Measurements from ENCODE around the gene KCNJ12. TPM values are rescaled to one million over a fixed set of nuclear protein-coding genes. Genes with fewer than 3 reads are reported as not detected.

The KCNJ12 gene
- total and polyA plus RNA-seq, 2 of the 4 experiments (the other 2 are of a cell fraction): under 0.01 to 0.10 TPM

DNA sequence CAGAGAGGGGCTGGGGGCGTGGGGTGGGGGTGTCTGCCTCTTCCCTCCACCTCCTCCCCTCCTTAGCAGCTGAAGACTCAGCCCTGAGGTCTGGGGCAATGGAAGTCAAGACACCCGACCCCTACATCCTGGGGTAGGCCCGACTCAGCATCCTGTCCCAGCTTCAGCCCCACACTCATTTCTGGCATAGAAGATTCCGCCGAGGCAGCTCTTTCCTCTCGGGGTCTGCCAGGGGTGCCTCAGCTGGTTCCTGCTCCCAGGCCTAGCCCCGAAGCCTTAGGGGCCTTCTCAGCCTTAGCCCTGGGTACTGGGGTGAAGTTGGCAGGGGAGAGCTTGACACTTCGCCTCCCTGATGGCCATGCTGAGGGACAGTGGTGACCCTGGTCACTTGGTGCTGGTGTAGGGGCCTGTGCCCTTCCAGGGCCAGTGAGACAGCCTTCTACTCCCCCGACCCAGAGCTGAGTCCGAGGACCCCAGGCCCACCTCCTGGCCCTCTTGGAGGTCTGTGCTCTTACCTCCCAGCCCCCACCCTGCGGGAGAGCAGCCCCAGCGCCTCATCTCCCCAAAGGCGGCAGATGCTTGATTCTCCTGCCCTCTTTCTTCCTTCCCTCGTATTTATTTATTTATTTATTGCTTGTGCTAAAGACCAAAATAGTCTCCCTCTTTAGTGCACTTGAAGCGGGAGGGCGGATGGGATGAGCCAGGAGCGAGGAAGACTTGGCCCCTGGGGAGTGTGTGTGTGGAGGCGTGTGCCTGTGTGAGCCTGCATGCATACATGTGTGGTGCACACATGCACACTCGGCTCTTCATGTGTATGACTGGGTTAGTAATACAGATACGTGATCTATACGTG is 42.5 kb downstream of the KCNJ12 start (continued):
- no peak for TF ChIP-seq CHD1 (IDR thresholded peaks at IDR 0.05; ENCODE audit: low read depth, low read length)

DNA sequence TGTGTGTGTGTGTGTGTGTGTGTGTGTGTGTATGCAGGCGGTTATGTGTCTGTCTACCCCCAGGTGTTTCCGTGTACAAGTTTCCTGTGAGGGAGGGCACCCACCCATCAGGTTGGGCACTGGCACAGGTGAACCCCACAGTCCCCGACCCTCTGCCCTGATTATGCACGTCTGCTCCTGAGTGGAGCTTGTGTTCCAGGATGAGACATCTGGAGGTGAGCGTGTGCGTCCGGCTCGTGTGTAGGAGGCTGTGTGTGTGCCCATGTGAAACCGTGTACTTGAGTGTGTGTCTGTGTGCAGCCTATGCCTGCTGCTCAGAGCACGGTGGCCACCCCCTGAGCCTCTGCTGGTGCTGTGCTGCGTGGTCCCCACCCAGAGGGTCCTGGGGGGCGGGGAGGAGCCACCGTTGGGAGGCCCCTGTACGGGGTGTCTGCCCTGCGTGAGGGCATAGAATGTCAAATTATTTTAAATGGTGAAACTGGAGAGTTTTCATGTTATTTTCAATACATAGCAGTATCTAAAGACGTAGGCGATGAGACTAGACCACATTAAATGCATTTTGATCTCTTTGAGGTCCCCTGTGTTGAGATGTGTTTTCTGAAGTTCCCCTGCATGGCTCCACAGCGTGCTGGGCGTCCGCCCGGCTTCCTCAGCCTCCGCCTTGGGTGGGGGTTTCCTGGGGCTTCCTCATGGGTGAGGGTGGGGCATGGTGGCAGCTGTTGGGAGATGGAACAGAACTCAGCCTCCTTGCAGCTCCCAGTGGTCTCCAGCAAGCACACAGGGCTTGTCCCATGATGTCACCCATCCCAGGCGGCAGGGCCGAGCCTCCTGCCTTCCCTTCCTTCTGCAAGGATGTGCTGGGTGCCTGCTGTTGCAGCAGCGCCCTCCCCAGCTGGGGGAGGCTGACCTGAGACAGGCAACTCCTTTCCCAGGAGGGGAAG is 43.4 kb downstream of the KCNJ12 start:
- H3K4ac ChIP-seq (ENCODE audit: low read depth, low read length): no peak overlapping the region
- no peak overlapping the region for H2BK15ac ChIP-seq (ENCODE audit: low read depth, low read length)
- no peaks in the 10 kb centered on the region for H3K36me3 ChIP-seq (ENCODE audit: control insufficient read depth, insufficient read depth, low read length)
- H4K91ac ChIP-seq (ENCODE audit: insufficient read depth, low read depth, low read length): no peak overlapping the region
- POLR2A ChIA-PET (ENCODE audit: unreplicated experiment): no interaction called here
- H3K14ac ChIP-seq (replicated peaks; ENCODE audit: low read depth, low read length): no peak overlapping the region
- no peak overlapping the region for H3K56ac ChIP-seq (ENCODE audit: extremely low read depth, insufficient read depth, low read length)
- no peak overlapping the region for H3K4me3 ChIP-seq (ENCODE audit: insufficient read depth, low read depth, low read length)
- no peak overlapping the region for H2AK9ac ChIP-seq (replicated peaks; ENCODE audit: low read depth, low read length, poor library complexity)
- no peak overlapping the region for H2BK120ac ChIP-seq (ENCODE audit: low read depth, low read length)
- WGBS, 2 experiments (ENCODE audit: extremely low coverage in 2 of 2, insufficient read length in 1 of 2): 81% methylated on average over 5 of the region's 25 CpGs; no CpG with 5 or more reads in 1 of the 2 experiments
- H4K5ac ChIP-seq (ENCODE audit: low read depth, low read length): no peak overlapping the region
- no peaks in the 10 kb centered on the region; the same call in 1 of the 2 replicates for H3K9me3 ChIP-seq (ENCODE audit: control insufficient read depth, insufficient read depth, low read length)
- CTCF ChIA-PET: no interaction called here
- ATAC-seq (ENCODE audit: low read depth): no peak
- H3K4me2 ChIP-seq (ENCODE audit: low read depth, low read length): no peak overlapping the region
- H3K4me1 ChIP-seq (ENCODE audit: control insufficient read depth, insufficient read depth, low read length): peaks cover 2% of the 10 kb centered on the region
- H3K23ac ChIP-seq (ENCODE audit: low read depth, low read length): no peak overlapping the region
- TF ChIP-seq NFE2L2 (IDR thresholded peaks at IDR 0.05; ENCODE audit: low read depth, low read length) (no peak), BHLHE40 (IDR thresholded peaks at IDR 0.05; ENCODE audit: low read depth, low read length) (no peak), SMC3 (IDR thresholded peaks at IDR 0.05; ENCODE audit: low read depth, low read length) (no peak), MAFK (IDR thresholded peaks at IDR 0.05; ENCODE audit: low read depth, low read length) (no peak), CHD1 (IDR thresholded peaks at IDR 0.05; ENCODE audit: low read depth, low read length) (no peak), MAZ (IDR thresholded peaks at IDR 0.05; ENCODE audit: borderline replicate concordance, low read depth, low read length) (no peak), RAD21 (IDR thresholded peaks at IDR 0.05; ENCODE audit: low read length) (no peak), RFX5 (IDR thresholded peaks at IDR 0.05; ENCODE audit: low read depth, low read length) (no peak), RCOR1 (IDR thresholded peaks at IDR 0.05; ENCODE audit: insufficient replicate concordance, low read length) (no peak), POLR2A (IDR thresholded peaks at IDR 0.05; ENCODE audit: low read depth, low read length) (no peak), CEBPB (IDR thresholded peaks at IDR 0.05; ENCODE audit: low read depth, low read length) (no peak)
- TF ChIP-seq, protein P1, sequence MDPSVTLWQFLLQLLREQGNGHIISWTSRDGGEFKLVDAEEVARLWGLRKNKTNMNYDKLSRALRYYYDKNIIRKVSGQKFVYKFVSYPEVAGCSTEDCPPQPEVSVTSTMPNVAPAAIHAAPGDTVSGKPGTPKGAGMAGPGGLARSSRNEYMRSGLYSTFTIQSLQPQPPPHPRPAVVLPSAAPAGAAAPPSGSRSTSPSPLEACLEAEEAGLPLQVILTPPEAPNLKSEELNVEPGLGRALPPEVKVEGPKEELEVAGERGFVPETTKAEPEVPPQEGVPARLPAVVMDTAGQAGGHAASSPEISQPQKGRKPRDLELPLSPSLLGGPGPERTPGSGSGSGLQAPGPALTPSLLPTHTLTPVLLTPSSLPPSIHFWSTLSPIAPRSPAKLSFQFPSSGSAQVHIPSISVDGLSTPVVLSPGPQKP (IDR thresholded peaks at IDR 0.05; ENCODE audit: borderline replicate concordance, low read depth, low read length): no peak
- TF ChIP-seq, protein P2, sequence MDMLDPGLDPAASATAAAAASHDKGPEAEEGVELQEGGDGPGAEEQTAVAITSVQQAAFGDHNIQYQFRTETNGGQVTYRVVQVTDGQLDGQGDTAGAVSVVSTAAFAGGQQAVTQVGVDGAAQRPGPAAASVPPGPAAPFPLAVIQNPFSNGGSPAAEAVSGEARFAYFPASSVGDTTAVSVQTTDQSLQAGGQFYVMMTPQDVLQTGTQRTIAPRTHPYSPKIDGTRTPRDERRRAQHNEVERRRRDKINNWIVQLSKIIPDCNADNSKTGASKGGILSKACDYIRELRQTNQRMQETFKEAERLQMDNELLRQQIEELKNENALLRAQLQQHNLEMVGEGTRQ (IDR thresholded peaks at IDR 0.05; ENCODE audit: low read depth, low read length): no peak
- DNase-seq: no peak
- no peaks in the 10 kb centered on the region for H3K9me1 ChIP-seq (ENCODE audit: insufficient read depth, low read length)
- in situ Hi-C loops (cut with MboI; ENCODE audit: low sequenced_read_pairs): loop anchor here (10.0 kb wide), 1 partner anchor 285 kb away; no protein-coding TSS in a partner anchor
- no peaks in the 10 kb centered on the region for H3K79me1 ChIP-seq (ENCODE audit: low read depth in 1 of 2, low read length in 2 of 2)
- no peak overlapping the region for H3K27ac ChIP-seq (ENCODE audit: insufficient read depth, low read length)
- peaks cover 2% of the 10 kb centered on the region; the same call in 1 of the 2 replicates for H3K27me3 ChIP-seq (ENCODE audit: control insufficient read depth, insufficient read depth, low read length)
- H3K9ac ChIP-seq (ENCODE audit: low read depth, low read length): no peak overlapping the region
- H2BK5ac ChIP-seq (ENCODE audit: low read depth, low read length, poor library complexity, severe bottlenecking): no peak overlapping the region
- H2BK20ac ChIP-seq (ENCODE audit: low read depth, low read length): no peak overlapping the region
- dilution Hi-C loops (cut with HindIII; ENCODE audit: low sequenced_read_pairs, unreplicated experiment): no loop called here
- no peak overlapping the region for H2AK5ac ChIP-seq (ENCODE audit: low read depth, low read length)
- intact Hi-C loops (cut with micrococcal nuclease): no loop called here
- no TSS peak for BruUV-seq (replicated peaks)
- H2AFZ ChIP-seq (replicated peaks; ENCODE audit: low read length, poor library complexity): no peak overlapping the region
- H4K20me1 ChIP-seq (ENCODE audit: insufficient read depth, low read length): no peaks in the 10 kb centered on the region
- H4K8ac ChIP-seq (ENCODE audit: low read depth in 2 of 2, low read length in 2 of 2): no peak overlapping the region
- H3K18ac ChIP-seq (ENCODE audit: low read depth, low read length): no peak overlapping the region
